Right renal pelvis (tissue), 4 donors: ENCODE data around the gene C21orf91. TPM values are rescaled to one million over a fixed set of nuclear protein-coding genes. Genes with fewer than 3 reads are reported as not detected.

Source experiments
- polyA plus RNA-seq, 4 donors: library from polyadenylated mRNA; unstranded; fragments of 120-200 nt; gene quantifications; one replicate each; pipeline ENCODE4 v1.2.1, GENCODE V29; 2013; ENCODE audit not compliant: insufficient read length in 4 of 4

Gene C21orf91
- polyA plus RNA-seq, 4 donors = 21.3 to 32.1 (median 31.3) TPM

Other genes with a start within 250 kb of the C21orf91 start
- gene BTG3, start 206.5 kb downstream of the C21orf91 start, polyA plus RNA-seq = 10 to 100 TPM; 41.3 to 46.2 (median 45.0) TPM